GM18507 (cell line): ENCODE results near the gene TRMT11.
A peak's percentile ranks its signal among the peaks of the same experiment; 100 is the strongest.
"Not testable (repeated sequence)": the region's sequence is repeated elsewhere in the genome, so short reads cannot be mapped to it uniquely, and the experiment has no call there.

ENCODE experiments used
- DNase-seq: peaks from one replicate; pipeline ENCODE4 v3.0.0; 2011; ENCODE audit warnings: low read depth; ENCODE audit not compliant: insufficient read length; ENCODE audit errors: extremely low spot score
- FAIRE-seq: peaks from 2 replicates; lab custom pipeline; 2011; peaks lifted over from hg19 to GRCh38; lab: Jason Lieb, UNC

Gene TRMT11

GRCh38 chr6:126034656-126035055, 48.3 kb downstream of the TRMT11 start:
- no peak for DNase-seq
- FAIRE-seq, result no peak

GRCh38 chr6:126035764-126036163, 49.4 kb downstream of the TRMT11 start:
- DNase-seq (no peak), FAIRE-seq (no peak)

- FAIRE-seq (no peak), DNase-seq (no peak)
Observed at GRCh38 chr6:126038234-126038633, 51.9 kb downstream of the TRMT11 start.

- DNase-seq (no peak), FAIRE-seq (no peak)
Observed at GRCh38 chr6:126039284-126039683, 52.9 kb downstream of the TRMT11 start.

GRCh38 chr6:126040394-126040793, 54.1 kb downstream of the TRMT11 start:
- no peak for FAIRE-seq
- DNase-seq, result no peak

- FAIRE-seq (no peak), DNase-seq (no peak)
Observed at GRCh38 chr6:126040826-126041225, 54.5 kb downstream of the TRMT11 start.

- FAIRE-seq, result no peak
- no peak for DNase-seq
Observed at GRCh38 chr6:126041516-126041915, 55.2 kb downstream of the TRMT11 start.

GRCh38 chr6:126042001-126042419, 55.7 kb downstream of the TRMT11 start:
- no peak for FAIRE-seq
- DNase-seq, result no peak

- DNase-seq, result no peak
- FAIRE-seq, result no peak
Observed at GRCh38 chr6:126047648-126048047, 61.3 kb downstream of the TRMT11 start.

- FAIRE-seq, result no peak
Observed at GRCh38 chr6:126048635-126049034, 62.3 kb downstream of the TRMT11 start.

GRCh38 chr6:126050795-126051194, 64.5 kb downstream of the TRMT11 start:
- FAIRE-seq (no peak), DNase-seq (no peak)

More at GRCh38 chr6:126048635-126049034, 62.3 kb downstream of the TRMT11 start:
- no peak for DNase-seq

GRCh38 chr6:126051791-126052190, 65.5 kb downstream of the TRMT11 start:
- no peak for DNase-seq
- no peak for FAIRE-seq

- DNase-seq (no peak), FAIRE-seq (no peak)
Observed at GRCh38 chr6:126052485-126052884, 66.1 kb downstream of the TRMT11 start.

GRCh38 chr6:126054258-126054702, 67.9 kb downstream of the TRMT11 start:
- DNase-seq, result no peak
- no peak for FAIRE-seq

GRCh38 chr6:126054802-126055201, 68.5 kb downstream of the TRMT11 start:
- DNase-seq, result no peak
- FAIRE-seq, result no peak

- no peak for FAIRE-seq
- no peak for DNase-seq
Observed at GRCh38 chr6:126055449-126055848, 69.1 kb downstream of the TRMT11 start.

- no peak for FAIRE-seq
- no peak for DNase-seq
Observed at GRCh38 chr6:126056355-126057004, 70.1 kb downstream of the TRMT11 start.

GRCh38 chr6:126058085-126058484, 71.7 kb downstream of the TRMT11 start:
- FAIRE-seq, DNase-seq: not testable (repeated sequence)

GRCh38 chr6:126060400-126060799, 74.1 kb downstream of the TRMT11 start:
- FAIRE-seq, result no peak
- DNase-seq, result no peak

- FAIRE-seq (peak; percentile 24), DNase-seq (no peak)
Observed at GRCh38 chr6:126063512-126064146, 77.3 kb downstream of the TRMT11 start.

GRCh38 chr6:126064257-126064747, 78.0 kb downstream of the TRMT11 start:
- no peak for DNase-seq
- FAIRE-seq, result no peak
